ENCODE results near the gene UBE3C.

DNA sequence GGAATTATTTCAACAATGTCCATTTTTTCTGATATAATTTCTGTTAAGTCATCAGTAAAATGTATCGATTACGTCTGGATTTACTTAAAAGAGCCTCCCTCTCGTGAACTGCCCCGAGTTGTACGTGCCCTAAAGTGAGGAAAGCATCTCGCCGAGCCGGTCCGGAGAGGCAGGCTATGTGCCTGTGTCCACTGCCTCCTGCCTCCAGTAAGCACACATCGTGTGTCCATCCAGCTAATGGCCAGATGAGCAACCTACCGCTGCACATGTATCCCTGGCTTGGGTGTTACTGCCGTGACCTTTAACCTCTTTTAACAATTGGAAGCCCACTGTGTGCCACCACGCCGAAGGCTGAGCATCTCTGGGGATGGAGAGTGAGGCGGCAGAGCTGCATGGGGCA, 174.9 kb downstream of the UBE3C start:
- TF ChIP-seq CTCF (IDR thresholded peaks at IDR 0.05; ENCODE audit: extremely low read depth in 1 of 2, insufficient read depth in 1 of 2, low read depth in 1 of 2, low read length in 2 of 2) (no peak), POLR2A (IDR thresholded peaks at IDR 0.05; ENCODE audit: low read depth, low read length) (no peak), MYC (IDR thresholded peaks at IDR 0.05; ENCODE audit: low read depth, low read length) (no peak)
- TF ChIP-seq, protein P1, sequence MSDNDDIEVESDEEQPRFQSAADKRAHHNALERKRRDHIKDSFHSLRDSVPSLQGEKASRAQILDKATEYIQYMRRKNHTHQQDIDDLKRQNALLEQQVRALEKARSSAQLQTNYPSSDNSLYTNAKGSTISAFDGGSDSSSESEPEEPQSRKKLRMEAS (IDR thresholded peaks at IDR 0.05; ENCODE audit: insufficient read depth, insufficient read length): no peak

Data from endothelial cell of umbilical vein (primary cell).